AG09319 (cell line): Measurements from ENCODE around the gene TRIM3.
A peak's percentile ranks its signal among the peaks of the same experiment; 100 is the strongest.

ENCODE experiments used
- DNase-seq: peaks from one replicate; pipeline ENCODE4 v3.0.0-alpha.2; 2010; ENCODE audit warnings: low read depth; ENCODE audit errors: extremely low read depth
- TF ChIP-seq, protein P1 (sequence below): IDR thresholded peaks from 2 replicates; pipeline ENCODE4 v1.5.1; 2011; ENCODE audit warnings: low read depth, mild to moderate bottlenecking, inconsistent platforms, low read length, moderate library complexity

The TRIM3 gene

GRCh38 chr11:6437993-6438392 lies 35.7 kb downstream of the TRIM3 start:
- TF ChIP-seq, protein P1, sequence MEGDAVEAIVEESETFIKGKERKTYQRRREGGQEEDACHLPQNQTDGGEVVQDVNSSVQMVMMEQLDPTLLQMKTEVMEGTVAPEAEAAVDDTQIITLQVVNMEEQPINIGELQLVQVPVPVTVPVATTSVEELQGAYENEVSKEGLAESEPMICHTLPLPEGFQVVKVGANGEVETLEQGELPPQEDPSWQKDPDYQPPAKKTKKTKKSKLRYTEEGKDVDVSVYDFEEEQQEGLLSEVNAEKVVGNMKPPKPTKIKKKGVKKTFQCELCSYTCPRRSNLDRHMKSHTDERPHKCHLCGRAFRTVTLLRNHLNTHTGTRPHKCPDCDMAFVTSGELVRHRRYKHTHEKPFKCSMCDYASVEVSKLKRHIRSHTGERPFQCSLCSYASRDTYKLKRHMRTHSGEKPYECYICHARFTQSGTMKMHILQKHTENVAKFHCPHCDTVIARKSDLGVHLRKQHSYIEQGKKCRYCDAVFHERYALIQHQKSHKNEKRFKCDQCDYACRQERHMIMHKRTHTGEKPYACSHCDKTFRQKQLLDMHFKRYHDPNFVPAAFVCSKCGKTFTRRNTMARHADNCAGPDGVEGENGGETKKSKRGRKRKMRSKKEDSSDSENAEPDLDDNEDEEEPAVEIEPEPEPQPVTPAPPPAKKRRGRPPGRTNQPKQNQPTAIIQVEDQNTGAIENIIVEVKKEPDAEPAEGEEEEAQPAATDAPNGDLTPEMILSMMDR = no peak
- DNase-seq = no peak

GRCh38 chr11:6437423-6437822 lies 36.3 kb downstream of the TRIM3 start:
- TF ChIP-seq, protein P1 = no peak
- DNase-seq = no peak

DNA sequence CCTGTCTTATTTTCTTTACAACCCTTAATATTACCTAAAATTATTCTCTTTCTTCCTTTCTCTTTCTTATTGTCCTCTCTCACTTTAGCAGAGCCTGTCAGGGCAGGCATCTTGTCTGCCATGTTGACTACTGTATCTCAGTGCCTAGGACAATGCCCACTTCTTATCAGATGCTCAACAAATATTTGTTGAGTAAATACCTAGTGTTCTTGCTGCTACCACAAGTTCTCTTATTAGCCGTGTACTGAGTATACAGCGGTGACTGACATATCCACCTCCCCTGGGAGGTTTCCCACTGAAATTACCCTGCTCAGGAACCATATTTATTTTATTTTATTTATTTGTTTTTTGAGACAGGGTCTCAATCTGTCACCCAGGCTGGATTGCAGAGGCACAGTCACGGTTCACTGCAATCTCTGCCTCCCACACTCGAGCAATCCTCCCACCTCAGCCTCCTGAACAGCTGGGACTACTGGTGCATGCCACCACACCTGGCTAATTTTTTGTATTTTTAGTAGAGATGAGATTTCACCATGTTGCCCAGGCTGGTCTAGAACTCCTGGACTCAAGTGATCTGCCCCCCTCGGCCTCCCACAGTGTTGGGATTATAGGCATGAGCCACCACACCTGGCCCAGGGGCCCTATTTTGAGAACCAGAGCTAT lies 39.6 kb downstream of the TRIM3 start:
- TF ChIP-seq, protein P1 = no peak
- DNase-seq = no peak

DNA sequence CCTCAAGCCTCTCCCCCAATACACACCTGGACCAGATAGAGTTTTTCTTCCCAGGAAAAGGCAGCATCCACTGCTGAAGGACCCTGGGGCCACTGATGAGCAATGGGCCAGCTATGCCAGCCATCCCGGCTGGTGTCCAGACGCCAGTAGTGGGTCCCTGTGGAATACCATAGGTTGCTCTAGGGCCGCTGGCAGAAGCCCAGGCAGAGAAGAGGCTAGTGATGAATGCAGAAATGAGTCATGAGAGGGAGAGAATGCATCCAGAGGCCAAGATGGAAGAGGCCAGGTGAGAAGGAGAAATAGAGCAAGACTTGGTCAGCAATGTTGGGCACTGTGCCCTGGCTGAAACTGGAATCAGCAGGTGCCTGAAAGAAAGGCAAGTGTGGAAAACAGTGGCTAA lies 41.9 kb downstream of the TRIM3 start:
- TF ChIP-seq, protein P1 = no peak
- DNase-seq = peak; percentile 16

- TF ChIP-seq, protein P1 = no peak
- DNase-seq = no peak
Observed at GRCh38 chr11:6427516-6427915, 46.2 kb downstream of the TRIM3 start.

DNA sequence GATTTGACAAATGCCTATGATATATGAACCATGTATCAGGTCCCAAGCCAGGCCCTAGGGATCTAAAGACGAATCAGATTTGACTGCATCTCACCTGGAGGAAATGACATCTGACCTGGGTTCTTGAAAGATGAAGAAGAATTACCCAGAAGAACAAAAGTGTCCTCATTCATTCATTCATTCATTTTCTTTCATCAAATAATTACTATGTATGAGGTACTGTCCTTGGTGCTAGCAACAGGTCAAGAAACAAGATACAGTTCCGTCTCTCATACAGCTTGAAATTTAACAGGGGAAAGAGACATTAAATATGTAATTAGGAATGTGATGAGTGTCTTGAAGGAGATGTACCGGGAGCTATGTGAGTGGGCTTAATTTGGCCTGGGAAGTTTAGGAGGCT lies 53.1 kb downstream of the TRIM3 start:
- TF ChIP-seq, protein P1 = no peak
- DNase-seq = no peak

GRCh38 chr11:6419009-6419631 lies 54.6 kb downstream of the TRIM3 start, which contains the start of gene APBB1:
Gene APBB1, minus strand, starts transcription at chr11:6419094. Its CDS starts 7,747 bp downstream, at chr11:6411347.
- TF ChIP-seq, protein P1 = no peak; the same call in 1 of the 2 replicates
- DNase-seq = no peak
